ENCODE data around the gene STK11IP.

The STK11IP gene

GRCh38 chr2:219658196-219658846 is 60.7 kb downstream of the STK11IP start:
- Histone ChIP-seq H3K4me1 (ENCODE audit: control insufficient read depth, low read length) (no peaks in the 10 kb centered on the region), H3K9me3 (ENCODE audit: control insufficient read depth, insufficient read depth, low read length) (no peaks in the 10 kb centered on the region), H3K27ac (ENCODE audit: low read depth, low read length) (no peak overlapping the region), H4K20me1 (ENCODE audit: control insufficient read depth, insufficient read depth, low read depth, low read length) (no peaks in the 10 kb centered on the region), H3K36me3 (ENCODE audit: control insufficient read depth, low read length) (no peaks in the 10 kb centered on the region), H3K9me2 (replicated peaks; ENCODE audit: control insufficient read depth, low read length) (no peaks in the 10 kb centered on the region), H3K27me3 (ENCODE audit: control insufficient read depth, low read length) (peaks cover 32% of the 10 kb centered on the region), H3K79me2 (ENCODE audit: control insufficient read depth, low read length) (no peaks in the 10 kb centered on the region), H3K4me3 (ENCODE audit: low read length) (no peak overlapping the region), H3F3A (ENCODE audit: control insufficient read depth, insufficient read depth) (no peaks in the 10 kb centered on the region), H3K4me2 (ENCODE audit: low read length) (no peak overlapping the region)
- TF ChIP-seq CTCF (IDR thresholded peaks at IDR 0.05; ENCODE audit: low read depth, low read length, poor library complexity, severe bottlenecking) (no peak), EZH2phosphoT487 (IDR thresholded peaks at IDR 0.05; ENCODE audit: borderline replicate concordance, low read length) (no peak)

GRCh38 chr2:219658874-219659273 is 61.2 kb downstream of the STK11IP start:
- Histone ChIP-seq H3K9me2 (replicated peaks; ENCODE audit: control insufficient read depth, low read length) (no peaks in the 10 kb centered on the region), H3K79me2 (ENCODE audit: control insufficient read depth, low read length) (no peaks in the 10 kb centered on the region), H3K27ac (ENCODE audit: low read depth, low read length) (no peak overlapping the region), H3K27me3 (ENCODE audit: control insufficient read depth, low read length) (peaks cover 32% of the 10 kb centered on the region), H4K20me1 (ENCODE audit: control insufficient read depth, insufficient read depth, low read depth, low read length) (no peaks in the 10 kb centered on the region), H3F3A (ENCODE audit: control insufficient read depth, insufficient read depth) (no peaks in the 10 kb centered on the region), H3K36me3 (ENCODE audit: control insufficient read depth, low read length) (no peaks in the 10 kb centered on the region), H3K4me3 (ENCODE audit: low read length) (no peak overlapping the region), H3K4me2 (ENCODE audit: low read length) (no peak overlapping the region), H3K4me1 (ENCODE audit: control insufficient read depth, low read length) (no peaks in the 10 kb centered on the region), H3K9me3 (ENCODE audit: control insufficient read depth, insufficient read depth, low read length) (no peaks in the 10 kb centered on the region)
- TF ChIP-seq EZH2phosphoT487 (IDR thresholded peaks at IDR 0.05; ENCODE audit: borderline replicate concordance, low read length) (no peak), CTCF (IDR thresholded peaks at IDR 0.05; ENCODE audit: low read depth, low read length, poor library complexity, severe bottlenecking) (no peak)

- Histone ChIP-seq H4K20me1 (ENCODE audit: control insufficient read depth, insufficient read depth, low read depth, low read length) (no peaks in the 10 kb centered on the region), H3K4me3 (ENCODE audit: low read length) (no peak overlapping the region), H3K9me2 (replicated peaks; ENCODE audit: control insufficient read depth, low read length) (no peaks in the 10 kb centered on the region), H3K9me3 (ENCODE audit: control insufficient read depth, insufficient read depth, low read length) (no peaks in the 10 kb centered on the region), H3K36me3 (ENCODE audit: control insufficient read depth, low read length) (no peaks in the 10 kb centered on the region), H3F3A (ENCODE audit: control insufficient read depth, insufficient read depth) (no peaks in the 10 kb centered on the region), H3K4me1 (ENCODE audit: control insufficient read depth, low read length) (no peaks in the 10 kb centered on the region), H3K79me2 (ENCODE audit: control insufficient read depth, low read length) (no peaks in the 10 kb centered on the region), H3K4me2 (ENCODE audit: low read length) (no peak overlapping the region), H3K27me3 (ENCODE audit: control insufficient read depth, low read length) (peaks cover 31% of the 10 kb centered on the region), H3K27ac (ENCODE audit: low read depth, low read length) (no peak overlapping the region)
- TF ChIP-seq CTCF (IDR thresholded peaks at IDR 0.05; ENCODE audit: low read depth, low read length, poor library complexity, severe bottlenecking) = no peak
- no peak for TF ChIP-seq EZH2phosphoT487 (IDR thresholded peaks at IDR 0.05; ENCODE audit: borderline replicate concordance, low read length)
Observed at GRCh38 chr2:219661197-219661954, 63.7 kb downstream of the STK11IP start.
